Left hindlimb (tissue), 1 donor: Measurements from ENCODE around the gene ATP5F1D.
A peak's percentile ranks its signal among the peaks of the same experiment; 100 is the strongest.

Experiments used
- DNase-seq: peaks from one replicate; pipeline ENCODE4 v3.0.0-alpha.2; 2018

ATP5F1D gene

GRCh38 chr19:1259876-1260748, 18.6 kb downstream of the ATP5F1D start:
- no peak for DNase-seq

- peak; percentile 98 for DNase-seq
These were observed 19.4 kb downstream of the ATP5F1D start for GRCh38 chr19:1260749-1261537.

GRCh38 chr19:1261538-1261797, 19.9 kb downstream of the ATP5F1D start:
- no peak for DNase-seq

GRCh38 chr19:1261798-1262622, 20.5 kb downstream of the ATP5F1D start:
- no peak for DNase-seq

- no peak for DNase-seq
These were observed 21.1 kb downstream of the ATP5F1D start for GRCh38 chr19:1262623-1263123.

- DNase-seq: no peak
These were observed 21.6 kb downstream of the ATP5F1D start for GRCh38 chr19:1263188-1263587.

GRCh38 chr19:1264801-1265614, 23.5 kb downstream of the ATP5F1D start:
- no peak for DNase-seq

- no peak for DNase-seq
These were observed 24.1 kb downstream of the ATP5F1D start for GRCh38 chr19:1265615-1266128.

GRCh38 chr19:1266129-1266915, 24.8 kb downstream of the ATP5F1D start:
- DNase-seq: no peak

GRCh38 chr19:1266916-1267476, 25.4 kb downstream of the ATP5F1D start:
- peak; percentile 82 for DNase-seq

GRCh38 chr19:1267477-1268225, 26.1 kb downstream of the ATP5F1D start:
- no peak for DNase-seq

- no peak for DNase-seq
These were observed 26.9 kb downstream of the ATP5F1D start for GRCh38 chr19:1268226-1269064.

- peak; percentile 100 for DNase-seq
These were observed 27.5 kb downstream of the ATP5F1D start, which contains the start of gene CIRBP for GRCh38 chr19:1269065-1269477. TSS of gene CIRBP (plus strand) at chr19:1269332. CDS start at chr19:1270934, 1,602 bp downstream.

GRCh38 chr19:1269478-1270212, 28.1 kb downstream of the ATP5F1D start:
- peak; percentile 93 for DNase-seq

- DNase-seq: no peak
These were observed 28.8 kb downstream of the ATP5F1D start for GRCh38 chr19:1270213-1270853.

GRCh38 chr19:1270854-1271527, 29.4 kb downstream of the ATP5F1D start:
- DNase-seq: no peak
